ENCODE measurements around the gene CD244.
"Not testable (repeated sequence)": the region's sequence is repeated elsewhere in the genome, so short reads cannot be mapped to it uniquely, and the experiment has no call there.

CD244 gene

DNA sequence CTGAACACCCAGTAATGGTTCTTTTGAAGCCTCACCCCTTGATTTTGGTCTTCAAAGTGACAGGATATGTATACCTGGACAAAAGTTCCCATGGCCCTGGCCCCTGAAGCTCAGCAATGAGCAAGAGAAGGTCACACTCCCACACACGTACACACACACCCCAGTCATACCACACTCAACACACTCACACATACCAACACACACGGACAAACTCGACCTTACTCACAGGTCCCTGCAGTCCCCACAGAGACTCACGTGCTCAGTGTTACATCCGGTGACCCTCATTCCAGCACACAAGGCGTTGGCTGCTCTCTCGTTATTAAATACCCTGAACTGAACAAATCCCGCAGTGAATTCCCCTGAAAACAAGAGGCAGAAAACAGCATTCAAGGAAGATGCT lies 16.4 kb upstream of the CD244 start:
- no peak for DNase-seq (ENCODE audit: low read depth in 3 of 3, low spot score in 1 of 3)

DNA sequence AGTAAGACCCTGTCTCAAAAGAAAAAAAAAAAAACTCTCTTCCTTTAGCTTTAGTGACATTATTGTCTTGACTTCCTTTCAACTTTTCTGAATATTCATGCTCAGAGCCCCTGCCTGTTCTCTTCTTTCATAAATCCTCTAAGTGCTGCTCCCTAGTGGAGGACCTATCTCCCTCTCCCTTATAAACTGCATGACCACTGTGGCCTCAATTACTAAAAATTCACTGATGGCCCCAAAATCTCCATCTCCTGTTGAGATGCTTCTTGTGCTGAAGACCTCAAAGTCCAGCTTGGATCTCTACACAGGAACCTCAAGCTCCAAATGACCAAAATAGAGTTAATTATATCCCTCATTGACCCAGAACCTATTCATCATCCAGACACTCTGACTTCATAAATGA lies 14.5 kb upstream of the CD244 start:
- no peak for DNase-seq (ENCODE audit: low read depth in 3 of 3, low spot score in 1 of 3)

DNA sequence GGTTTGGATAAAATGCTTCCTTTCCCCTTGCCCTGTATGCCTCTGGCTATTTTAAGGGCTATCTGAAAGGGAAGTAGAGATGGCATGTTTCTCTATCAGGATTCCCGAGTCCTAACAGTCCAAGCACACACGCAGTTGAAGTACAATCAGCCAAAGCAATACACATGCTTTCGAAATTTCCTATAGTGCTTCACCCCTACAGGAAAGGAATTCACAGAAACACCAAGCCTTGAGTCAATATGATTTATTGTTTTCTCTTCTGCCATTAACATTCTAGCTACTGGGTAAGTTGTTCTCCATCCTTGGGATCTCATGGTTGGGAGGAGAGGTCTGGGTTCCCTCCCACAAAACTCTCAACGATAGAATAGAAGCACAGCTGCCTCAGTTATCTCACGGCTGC lies 13.6 kb upstream of the CD244 start:
- DNase-seq (ENCODE audit: low read depth in 3 of 3, low spot score in 1 of 3) = no peak

DNA sequence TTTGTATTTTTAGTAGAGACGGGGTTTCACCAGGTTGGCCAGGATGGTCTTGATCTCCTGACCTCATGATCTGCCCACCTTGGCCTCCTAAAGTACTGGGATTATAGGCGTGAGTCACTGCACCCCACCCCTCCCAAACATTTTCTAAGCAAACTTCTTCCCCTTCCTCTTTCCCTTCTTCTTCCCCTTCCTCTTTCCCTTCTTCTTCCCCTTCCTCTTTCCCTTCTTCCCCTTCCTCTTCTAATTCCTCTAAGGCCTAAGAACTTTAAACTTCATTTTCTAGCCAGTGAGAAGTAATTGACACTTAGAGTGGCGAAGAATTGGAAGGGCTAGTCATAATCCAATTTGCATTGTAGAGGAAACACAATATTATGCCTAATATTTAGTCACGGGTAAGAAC lies 12.9 kb upstream of the CD244 start:
- not testable (repeated sequence) for DNase-seq (ENCODE audit: low read depth in 3 of 3, low spot score in 1 of 3)

DNA sequence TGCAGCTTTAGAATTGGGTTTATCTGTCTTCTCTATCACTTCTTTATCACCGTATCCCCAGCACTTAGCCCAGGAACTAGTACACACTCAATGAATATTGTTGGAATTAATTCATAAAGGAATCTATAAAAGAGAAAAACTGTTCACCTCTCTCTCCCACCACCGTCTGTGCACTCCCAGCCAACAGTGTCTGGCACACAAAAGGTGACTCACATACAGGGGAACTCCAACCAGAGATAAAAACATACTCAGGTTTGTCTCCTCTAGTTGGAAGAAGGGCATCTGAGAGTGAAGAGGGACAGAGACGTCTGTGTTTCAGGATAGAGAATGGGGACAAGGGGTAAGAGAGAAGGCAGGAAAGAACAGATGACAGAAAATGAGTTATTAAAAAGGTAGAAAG lies 12.2 kb upstream of the CD244 start:
- DNase-seq (ENCODE audit: low read depth in 3 of 3, low spot score in 1 of 3) = no peak

DNA sequence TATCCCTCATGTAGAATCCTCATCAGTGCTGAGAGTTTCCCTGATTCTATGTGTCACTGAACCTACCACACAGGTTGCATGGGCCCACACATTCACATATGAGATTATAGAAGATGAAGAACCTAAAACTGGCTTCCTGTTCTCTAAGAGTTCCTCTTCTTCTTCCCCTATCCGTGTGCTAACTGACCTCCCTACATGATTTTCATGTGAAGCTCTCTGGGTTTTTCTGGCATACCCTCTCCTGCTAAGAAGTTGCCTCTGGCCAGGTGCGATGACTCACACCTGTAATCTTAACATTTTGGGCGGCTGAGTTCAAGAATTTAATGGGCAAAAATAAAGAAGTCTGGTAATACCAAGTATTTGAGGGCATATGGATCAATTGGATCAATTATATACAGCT lies 5.5 kb upstream of the CD244 start:
- no peak for DNase-seq (ENCODE audit: low read depth in 3 of 3, low spot score in 1 of 3)

DNA sequence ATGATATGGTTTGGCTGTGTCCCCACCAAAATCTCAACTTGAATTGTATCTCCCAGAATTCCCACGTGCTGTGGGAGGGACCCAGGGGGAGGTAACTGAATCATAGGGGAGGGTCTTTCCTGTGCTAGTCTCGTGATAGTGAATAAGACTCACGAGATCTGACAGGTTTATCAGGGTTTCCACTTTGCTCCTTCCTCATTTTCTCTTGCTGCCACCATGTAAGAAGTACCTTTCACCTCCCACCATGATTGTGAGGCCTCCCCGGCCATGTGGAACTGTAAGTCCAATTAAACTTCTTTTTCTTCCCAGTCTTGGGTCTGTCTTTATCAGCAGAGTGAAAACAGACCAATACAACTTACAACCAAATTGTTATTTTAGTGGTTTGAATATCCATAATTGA lies 5.0 kb upstream of the CD244 start:
- not testable (repeated sequence) for DNase-seq (ENCODE audit: low read depth in 3 of 3, low spot score in 1 of 3)

DNA sequence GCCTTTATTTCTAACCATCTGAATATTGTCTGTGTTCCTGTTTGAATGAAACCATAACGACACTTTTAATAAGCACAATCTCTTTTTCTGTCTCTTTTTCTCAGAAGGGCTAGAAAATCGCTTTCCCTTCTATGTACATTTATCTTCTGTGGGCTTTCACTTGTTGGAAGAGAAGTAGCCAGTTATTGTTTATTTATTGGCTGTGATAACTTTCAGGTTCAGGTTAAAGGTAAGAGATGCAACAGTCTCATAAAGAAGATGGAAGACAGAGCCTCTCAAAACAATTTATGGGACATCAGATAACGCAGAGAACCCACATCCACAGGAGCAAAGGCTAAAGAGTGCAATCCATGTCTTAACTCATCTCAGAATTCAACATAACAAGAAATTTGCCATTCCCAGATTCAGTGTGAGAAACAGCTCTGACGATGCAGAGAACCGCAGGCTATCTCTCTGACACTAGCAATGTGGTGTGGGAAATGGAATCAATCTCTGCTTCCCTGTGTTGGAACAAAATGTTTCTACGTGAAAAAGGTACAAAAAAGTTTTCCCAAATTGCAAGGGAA lies 4.1 kb upstream of the CD244 start:
- no peak for DNase-seq (ENCODE audit: low read depth in 3 of 3, low spot score in 1 of 3)

DNA sequence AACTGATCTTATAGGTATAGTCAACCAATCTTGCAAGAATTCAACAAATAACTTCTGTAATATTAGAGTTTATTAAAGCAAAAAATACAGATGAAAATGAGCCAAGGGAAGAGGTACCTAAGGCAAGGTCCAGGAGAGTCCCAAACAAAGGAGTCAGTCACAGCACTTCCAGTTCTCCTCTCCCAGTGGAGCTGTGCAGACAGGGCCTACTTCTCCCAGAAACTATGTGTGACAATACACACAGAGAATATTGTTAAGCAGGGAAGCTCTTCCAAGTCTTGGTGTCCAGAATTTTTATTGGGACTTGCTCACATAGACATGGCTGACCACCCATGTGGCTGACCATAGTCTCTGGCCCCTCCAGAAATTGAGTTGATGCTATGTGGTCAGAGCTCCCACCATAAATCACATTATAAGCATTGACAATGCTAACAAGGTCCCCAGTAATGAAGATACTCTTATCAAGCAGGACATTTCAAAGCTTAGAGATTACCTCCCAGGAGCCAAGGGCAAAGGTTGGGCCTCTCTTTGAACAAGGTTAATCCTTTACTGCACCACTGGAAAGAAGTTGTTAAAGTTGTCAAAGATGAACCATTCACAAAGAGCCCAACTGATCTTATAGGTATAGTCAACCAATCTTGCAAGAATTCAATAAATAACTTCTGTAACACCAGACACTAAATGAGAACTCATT lies 3.5 kb upstream of the CD244 start:
- DNase-seq (ENCODE audit: low read depth in 3 of 3, low spot score in 1 of 3) = no peak

DNA sequence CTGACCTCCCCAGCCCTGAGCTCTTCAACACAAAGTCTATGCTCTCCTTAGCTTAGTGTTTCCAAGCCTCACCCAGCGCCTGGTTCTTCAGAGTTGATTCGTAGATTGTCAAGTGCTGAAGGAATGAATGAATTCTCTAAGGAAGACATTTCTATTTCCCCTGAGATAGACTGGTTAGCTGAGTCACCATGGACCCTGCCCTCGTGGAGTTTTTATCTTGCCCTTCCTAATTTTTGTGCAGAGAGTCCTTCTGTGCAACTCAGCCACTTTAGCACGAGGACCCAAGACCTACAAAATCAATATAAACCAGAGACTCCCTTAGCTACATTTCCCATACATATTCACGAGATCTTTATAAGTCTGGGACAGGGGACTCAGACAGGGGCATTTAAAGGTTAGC lies 2.6 kb upstream of the CD244 start:
- no peak for DNase-seq (ENCODE audit: low read depth in 3 of 3, low spot score in 1 of 3)

DNA sequence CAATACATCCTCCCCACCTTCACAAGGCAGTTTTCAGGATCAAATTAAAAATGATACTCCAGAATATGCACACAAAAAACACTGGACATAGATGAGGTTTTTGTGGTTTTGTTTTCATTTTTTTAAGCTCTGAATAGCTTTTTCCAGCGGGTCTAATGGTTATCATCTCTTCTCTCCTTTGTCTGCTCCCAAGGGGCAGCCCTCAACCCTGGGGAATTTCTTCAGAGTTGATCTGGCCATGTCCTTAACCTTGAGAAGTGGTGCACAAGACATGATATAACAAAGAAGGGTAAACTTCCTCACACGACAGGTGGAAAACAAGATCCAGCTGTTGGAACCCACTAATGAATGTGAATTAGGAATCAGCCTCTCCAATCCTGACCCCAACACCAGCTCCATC lies 1.5 kb upstream of the CD244 start:
- no peak for DNase-seq (ENCODE audit: low read depth in 3 of 3, low spot score in 1 of 3)

DNA sequence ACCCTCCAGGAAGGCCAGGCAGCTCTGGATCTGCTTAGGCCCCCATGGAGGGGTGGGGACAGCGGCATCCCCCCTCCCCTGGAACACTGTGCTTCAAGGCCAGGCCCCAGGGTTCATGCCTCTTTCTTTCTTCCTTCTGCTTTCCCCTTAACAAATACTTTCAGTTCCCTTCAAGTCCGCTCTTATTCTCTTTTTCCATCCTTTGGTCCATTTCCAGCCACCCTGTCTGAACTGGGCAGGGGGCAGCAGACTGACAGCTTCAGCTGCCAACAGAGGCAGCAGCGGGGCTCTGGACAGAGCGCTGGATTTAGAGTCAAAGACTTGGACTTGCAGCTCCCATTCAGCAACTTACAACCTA lies 1.1 kb upstream of the CD244 start:
- DNase-seq (ENCODE audit: low read depth in 3 of 3, low spot score in 1 of 3) = no peak

DNA sequence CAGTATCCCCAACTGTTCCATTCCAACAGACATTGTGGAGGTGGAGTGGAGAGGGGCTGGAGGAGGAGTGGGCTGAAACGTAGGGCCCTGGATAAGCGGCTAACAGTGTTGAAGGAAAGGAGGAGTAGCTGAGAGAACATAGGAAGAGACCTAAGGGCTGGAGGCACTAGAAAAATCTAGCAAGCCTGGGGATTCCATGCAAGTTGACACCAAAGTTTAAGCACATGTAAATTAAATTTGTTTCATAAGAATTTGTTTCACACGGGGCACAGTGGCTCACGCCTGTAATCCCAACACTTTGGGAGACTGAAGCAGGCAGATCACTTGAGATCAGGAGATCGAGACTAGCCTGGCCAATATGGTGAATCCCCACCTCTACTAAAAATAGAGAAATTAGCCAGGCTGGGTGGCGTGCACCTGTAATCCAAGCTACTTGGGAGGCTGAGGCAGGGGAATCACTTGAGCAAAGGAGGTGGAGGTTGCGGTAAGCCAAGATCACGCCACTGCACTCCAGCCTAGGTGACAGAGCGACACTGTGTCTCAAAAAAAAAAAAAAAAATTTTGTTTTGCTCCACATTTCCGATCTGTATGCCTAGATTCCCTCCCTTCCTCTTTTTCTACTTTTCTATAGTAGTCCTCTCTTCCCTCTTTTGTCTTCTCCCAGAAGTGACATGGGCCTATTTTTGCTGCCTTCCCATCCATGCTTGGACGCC lies 530 bp upstream of the CD244 start:
- DNase-seq (ENCODE audit: low read depth in 3 of 3, low spot score in 1 of 3) = no peak

DNA sequence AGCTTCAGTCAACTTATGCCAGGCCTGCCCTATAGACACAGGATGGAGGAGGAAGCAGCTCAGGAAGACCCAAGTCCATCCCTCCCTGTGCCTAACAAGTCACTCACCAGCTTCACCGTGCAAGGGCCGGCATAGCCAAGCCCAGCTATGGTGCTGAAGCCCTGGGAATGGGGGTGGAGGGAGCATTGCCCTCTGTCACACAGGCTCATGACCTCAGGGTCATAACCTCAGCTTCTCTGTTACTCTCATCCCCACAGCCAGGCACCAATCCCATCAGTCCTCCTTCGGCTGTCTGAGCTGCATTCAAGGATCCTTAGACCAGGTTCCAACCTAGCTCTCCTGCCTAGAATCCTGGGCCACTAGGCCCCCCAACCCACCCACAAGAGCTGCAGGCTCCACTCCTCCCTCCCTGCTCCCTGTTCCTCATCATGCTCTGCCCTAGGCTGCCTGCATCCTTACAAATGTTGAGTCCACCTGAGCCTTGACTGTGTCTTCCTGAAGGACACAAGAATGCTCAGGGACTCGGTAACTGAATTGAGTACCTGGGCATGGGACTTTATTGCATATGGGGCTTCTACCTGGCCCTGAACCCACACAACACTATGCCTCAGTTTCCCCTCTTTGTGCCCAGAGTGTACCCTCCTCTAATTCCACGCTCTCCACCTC lies 1.7 kb downstream of the CD244 start:
- no peak for DNase-seq (ENCODE audit: low read depth in 3 of 3, low spot score in 1 of 3)

DNA sequence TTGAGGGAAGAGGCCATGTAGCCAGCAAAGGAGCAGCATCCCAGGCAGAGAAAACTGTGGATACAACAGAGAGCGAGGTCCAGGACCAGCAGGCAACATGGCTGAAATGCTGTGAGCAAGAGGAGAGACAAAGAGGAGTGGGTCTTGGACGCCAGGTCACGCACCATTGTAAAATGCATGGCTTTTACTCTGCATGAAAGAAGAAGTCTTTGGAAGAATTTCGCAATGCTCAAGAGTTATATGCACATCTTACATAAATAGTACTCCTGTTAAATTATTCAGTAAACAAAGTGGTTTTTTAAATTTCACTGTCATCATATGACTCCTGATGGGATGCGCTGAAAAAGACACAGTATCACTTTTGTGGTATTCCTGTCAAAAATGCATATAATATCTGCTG lies 3.5 kb downstream of the CD244 start:
- no peak for DNase-seq (ENCODE audit: low read depth in 3 of 3, low spot score in 1 of 3)

DNA sequence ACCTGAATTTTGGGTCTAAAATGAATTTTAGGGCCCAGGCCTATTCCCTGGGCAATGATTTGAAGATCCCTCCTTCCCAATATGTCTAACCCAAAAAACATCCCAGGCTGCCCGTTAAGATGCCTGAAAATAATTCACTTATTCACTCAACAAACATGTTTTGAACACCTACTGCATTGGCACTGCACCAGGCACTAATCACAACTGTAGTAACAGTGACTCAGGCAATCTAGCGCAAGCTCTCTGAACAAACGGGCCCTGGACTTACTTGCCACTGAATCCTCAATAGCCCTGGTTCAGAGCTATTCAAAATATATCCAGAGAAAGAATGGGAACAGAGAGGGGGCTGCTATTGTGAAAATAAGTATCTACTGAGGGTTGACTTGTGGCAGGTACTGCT lies 4.2 kb downstream of the CD244 start:
- no peak for DNase-seq (ENCODE audit: low read depth in 3 of 3, low spot score in 1 of 3)

DNA sequence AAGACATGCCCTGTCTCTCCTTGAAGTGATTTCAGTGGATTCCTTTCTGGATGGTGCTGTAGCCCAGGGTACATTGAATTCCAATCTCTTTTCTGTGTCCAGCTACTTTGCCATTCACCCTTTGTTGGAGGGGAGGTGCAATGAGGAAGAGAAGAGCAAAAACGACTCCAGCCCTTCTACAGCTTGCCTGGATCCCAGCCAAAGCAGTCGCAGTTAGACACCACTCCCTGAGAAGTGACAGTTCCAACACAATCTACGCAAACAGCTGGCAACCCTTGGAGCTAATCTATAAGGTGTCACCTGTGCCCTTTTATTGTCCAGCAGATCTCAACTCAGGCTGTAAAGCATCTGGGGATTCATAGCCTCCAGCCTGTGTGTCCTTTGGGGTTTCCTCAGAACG lies 4.6 kb downstream of the CD244 start:
- DNase-seq (ENCODE audit: low read depth in 3 of 3, low spot score in 1 of 3) = no peak

DNA sequence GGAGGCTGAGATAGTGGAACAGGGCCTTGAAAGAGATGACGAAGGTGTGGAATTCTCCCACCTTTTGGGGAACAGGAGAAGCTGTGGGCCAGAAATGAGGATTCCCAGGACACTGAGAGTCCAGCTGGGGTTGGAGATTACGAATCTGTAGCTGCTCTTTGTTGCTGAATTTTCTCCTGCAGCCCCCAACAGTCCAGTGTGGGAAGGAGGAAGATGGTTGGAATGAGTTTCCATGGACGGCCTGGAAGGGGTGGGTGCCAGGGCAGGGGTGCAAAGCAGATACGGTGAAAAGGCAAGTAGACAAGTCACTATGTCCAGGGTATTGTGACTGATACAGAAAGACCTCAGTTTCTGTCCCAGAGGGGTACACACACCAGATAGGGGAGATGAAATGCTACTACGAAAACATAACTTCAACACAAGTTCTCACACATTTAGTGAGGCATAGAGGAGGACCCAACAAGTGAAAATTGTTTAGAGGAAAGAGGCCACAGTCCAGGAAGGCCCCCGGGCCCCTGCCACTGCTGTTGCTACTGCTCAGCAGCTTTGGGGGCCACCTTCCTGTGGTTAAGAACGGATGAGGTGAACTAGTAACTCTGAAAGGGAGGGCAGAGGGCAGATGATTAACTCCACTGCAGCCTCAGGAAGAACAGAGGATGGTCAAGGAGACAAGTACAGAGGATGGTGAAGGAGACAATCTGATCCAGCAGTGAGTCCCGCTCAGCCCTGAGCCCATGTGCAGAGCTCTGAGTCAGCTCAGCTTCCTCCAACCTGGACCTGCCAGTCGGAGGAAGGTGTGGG lies 7.3 kb downstream of the CD244 start:
- no peak for DNase-seq (ENCODE audit: low read depth in 3 of 3, low spot score in 1 of 3)

DNA sequence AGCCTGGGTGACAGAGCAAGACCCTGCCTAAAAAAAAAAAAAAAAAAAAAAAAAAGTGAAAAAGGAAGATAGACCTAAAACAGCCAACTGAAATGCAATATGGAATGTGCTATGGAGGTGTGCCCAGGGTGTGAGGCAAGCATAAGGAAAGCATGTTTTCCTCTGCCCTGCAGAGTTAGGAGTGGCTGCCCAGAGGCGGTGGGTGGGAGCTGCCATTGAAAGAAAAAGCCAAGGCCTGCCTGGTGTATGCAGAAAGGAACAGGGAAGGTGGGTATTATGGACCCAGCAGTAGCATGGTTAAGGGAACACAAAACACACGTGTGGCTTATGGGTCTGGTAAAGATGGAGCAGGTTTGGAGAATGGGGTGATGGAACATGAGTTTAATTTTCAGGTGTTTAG lies 8.9 kb downstream of the CD244 start:
- no peak for DNase-seq (ENCODE audit: low read depth in 3 of 3, low spot score in 1 of 3)

DNA sequence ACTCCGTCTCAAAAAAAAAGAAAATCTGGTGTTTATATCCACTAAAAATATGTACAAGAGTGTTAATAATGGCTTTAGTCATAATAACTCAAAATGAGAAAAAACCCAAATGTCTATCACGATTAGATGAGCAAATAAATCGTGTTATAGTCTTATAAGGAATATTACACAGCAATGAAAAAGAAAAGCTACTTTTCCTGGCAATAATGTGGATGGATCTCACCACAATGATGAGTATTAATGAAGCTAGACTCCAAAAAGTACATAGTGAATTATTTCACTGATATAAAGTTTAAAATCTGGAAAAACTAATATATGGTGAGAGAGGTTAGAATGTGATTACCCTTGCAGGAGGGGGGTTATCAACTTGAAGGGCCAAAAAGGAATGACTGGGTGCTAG lies 9.7 kb downstream of the CD244 start:
- DNase-seq (ENCODE audit: low read depth in 3 of 3, low spot score in 1 of 3) = no peak

DNA sequence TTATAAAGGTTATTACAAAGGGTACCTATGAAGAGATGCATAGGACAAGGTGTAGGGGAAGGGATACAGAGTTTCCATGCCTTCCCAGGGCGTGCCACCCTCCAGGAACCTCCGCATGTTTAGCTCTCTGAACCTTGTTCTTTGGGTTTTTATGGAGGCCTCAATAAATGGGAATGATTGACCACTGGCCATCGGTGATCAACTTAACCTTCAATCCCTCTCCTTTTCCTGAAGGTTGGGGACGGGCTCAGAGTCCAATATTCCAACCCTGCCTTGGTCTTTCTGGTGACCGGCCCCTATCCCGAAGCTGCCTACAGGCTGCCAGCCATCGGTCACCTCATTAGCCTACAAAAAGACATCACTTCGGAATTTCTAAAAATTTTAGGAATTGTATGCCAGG lies 11.7 kb downstream of the CD244 start:
- DNase-seq (ENCODE audit: low read depth in 3 of 3, low spot score in 1 of 3) = no peak

DNA sequence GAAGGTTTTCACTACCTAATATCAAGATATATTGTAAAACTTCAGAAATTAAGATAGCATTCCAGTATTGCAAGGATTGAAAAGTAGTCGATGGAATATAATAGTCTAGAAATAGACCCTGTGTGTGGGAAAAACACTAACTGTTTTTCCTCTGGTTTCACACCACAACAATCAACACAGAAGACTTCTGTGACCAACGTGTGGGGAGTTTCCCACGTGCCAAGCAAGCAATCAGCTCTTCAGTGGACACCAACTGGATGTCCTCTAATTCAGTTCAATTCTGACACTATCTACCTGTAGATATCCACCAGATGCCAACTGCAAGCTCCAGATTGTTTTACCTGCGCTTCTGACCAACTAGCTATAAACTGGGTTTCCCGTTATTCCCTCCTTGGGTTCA lies 12.1 kb downstream of the CD244 start:
- no peak for DNase-seq (ENCODE audit: low read depth in 3 of 3, low spot score in 1 of 3)
